Common myeloid progenitor, CD34-positive (primary cell): Measurements from ENCODE around the gene PRKACA.

Experiments
- CTCF ChIA-PET: fragments of 350-600 bp; sonication (Branson Sonifier 250); formaldehyde crosslinking; loops from one replicate; lab custom pipeline; 2021; ENCODE audit warnings: antibody characterized with exemption; lab: Charles Lee
- POLR2A ChIA-PET: fragments of 350-600 bp; sonication (Branson Sonifier 250); formaldehyde crosslinking; loops from one replicate; lab custom pipeline; 2021; ENCODE audit warnings: antibody characterized with exemption; lab: Charles Lee
- DNase-seq, 3 donors: peaks; one replicate each; pipeline versions ENCODE4 v3.0.0 to v3.0.0-alpha.2; 2013
- H3K27ac ChIP-seq, 2 experiments: 1 replicate in 1 of 2; 2 replicates in 1 of 2; pipeline ENCODE4 v1.7.0; 2013; ENCODE audit warnings: inconsistent platforms in 2 of 2, low read length in 2 of 2, mild to moderate bottlenecking in 2 of 2, low read depth in 1 of 2, moderate library complexity in 1 of 2; ENCODE audit not compliant: severe bottlenecking in 2 of 2, insufficient read depth in 1 of 2, poor library complexity in 1 of 2
- H3K27me3 ChIP-seq, 5 experiments: replicated peaks in 2 of 5; 1 replicate in 3 of 5; 2 replicates in 2 of 5; pipeline versions ENCODE4 v1.6.1 to v1.7.0; 2013; ENCODE audit warnings: low read length in 4 of 5, mild to moderate bottlenecking in 2 of 5, moderate library complexity in 2 of 5, inconsistent platforms in 1 of 5; ENCODE audit not compliant: insufficient read depth in 5 of 5, control insufficient read depth in 4 of 5
- H3K36me3 ChIP-seq, 4 experiments: 1 replicate in 2 of 4; 2 replicates in 2 of 4; pipeline versions ENCODE4 v1.6.1 to v1.7.0; 2013; ENCODE audit warnings: low read length in 3 of 4, control low read depth in 1 of 4, mild to moderate bottlenecking in 1 of 4; ENCODE audit not compliant: control insufficient read depth in 4 of 4, insufficient read depth in 4 of 4
- H3K4me1 ChIP-seq, 4 experiments: 1 replicate in 3 of 4; 2 replicates in 1 of 4; pipeline versions ENCODE4 v1.6.1 to v1.7.1; 2013; ENCODE audit warnings: low read length in 3 of 4, mild to moderate bottlenecking in 3 of 4, control low read depth in 1 of 4, inconsistent platforms in 1 of 4, moderate library complexity in 1 of 4; ENCODE audit not compliant: control insufficient read depth in 4 of 4, insufficient read depth in 4 of 4; ENCODE audit errors: control extremely low read depth in 1 of 4
- H3K4me3 ChIP-seq, 7 experiments: 1 replicate in 4 of 7; 2 replicates in 3 of 7; pipeline versions ENCODE4 v1.5.1 to v1.7.0; 2013; ENCODE audit warnings: mild to moderate bottlenecking in 7 of 7, low read length in 6 of 7, moderate library complexity in 6 of 7, inconsistent platforms in 2 of 7, low read depth in 2 of 7, control low read depth in 1 of 7; ENCODE audit not compliant: insufficient read depth in 4 of 7, control insufficient read depth in 1 of 7; ENCODE audit errors: extremely low read depth in 1 of 7
- H3K9me3 ChIP-seq, 5 experiments: 1 replicate in 4 of 5; 2 replicates in 1 of 5; pipeline versions ENCODE4 v1.6.1 to v1.7.1; 2013; ENCODE audit warnings: low read length in 4 of 5, mild to moderate bottlenecking in 2 of 5, inconsistent platforms in 1 of 5, low read depth in 1 of 5, moderate library complexity in 1 of 5; ENCODE audit not compliant: control insufficient read depth in 4 of 5, insufficient read depth in 2 of 5; ENCODE audit errors: control extremely low read depth in 1 of 5
- WGBS: methylation state at CpG from one replicate; pipeline ENCODE4 v1.1.5; 2013; ENCODE audit not compliant: insufficient coverage; 5-methylcytosine and 5-hydroxymethylcytosine counted together

Gene PRKACA

GRCh38 chr19:14116918-14117578 lies 514 bp downstream of the PRKACA start:
- Histone ChIP-seq H3K27me3 (no peaks in the 10 kb centered on the region), H3K27ac (peak overlapping the region in 1 of 2 experiments; percentile 61), H3K9me3 (no peaks in the 10 kb centered on the region), H3K4me1 (peaks cover 7 to 67% (median 31%) of the 10 kb centered on the region in 4 experiments), H3K4me3 (peak overlapping the region; percentile 60 to 86 (median 73)), H3K36me3 (peaks cover 0 to 20% (median 2%) of the 10 kb centered on the region in 4 experiments)
- CTCF ChIA-PET, result interaction anchor here (1.2 to 4.5 kb wide), 3 partner anchors 14 to 44 kb away, joined by 5 to 30 read pairs (median 22); partner anchors contain the start of genes ASF1B and MISP3
- peak in 2 of 3 donors; percentile 25 to 39 for DNase-seq
- POLR2A ChIA-PET, result interaction anchor here (1.0 kb wide), 2 partner anchors 25 to 401 kb away, joined by 3 to 4 read pairs; partner anchors contain the start of gene DNAJB1
- 0% methylated on average over 29 of the region's 33 CpGs for WGBS

GRCh38 chr19:14116525-14116917 lies 1.0 kb downstream of the PRKACA start:
- Histone ChIP-seq H3K4me3 (peak overlapping the region in 5 of 7 experiments; percentile 60 to 86 (median 76)), H3K27ac (peak overlapping the region in 1 of 2 experiments; percentile 61), H3K9me3 (no peaks in the 10 kb centered on the region), H3K4me1 (peaks cover 7 to 67% (median 31%) of the 10 kb centered on the region in 4 experiments), H3K27me3 (no peaks in the 10 kb centered on the region), H3K36me3 (peaks cover 0 to 18% (median 2%) of the 10 kb centered on the region in 4 experiments)
- no peak for DNase-seq
- CTCF ChIA-PET, result interaction anchor here (1.1 to 4.5 kb wide), 7 partner anchors 14 to 36 kb away, joined by 4 to 30 read pairs (median 15); partner anchors contain the start of gene ASF1B
- POLR2A ChIA-PET, result no interaction called here
- 64% methylated on average over 4 of the region's 6 CpGs for WGBS

GRCh38 chr19:14115756-14116155 lies 1.8 kb downstream of the PRKACA start:
- Histone ChIP-seq H3K4me3 (no peak overlapping the region), H3K36me3 (peaks cover 0 to 12% (median 0%) of the 10 kb centered on the region in 4 experiments), H3K27ac (no peak overlapping the region), H3K9me3 (no peaks in the 10 kb centered on the region), H3K27me3 (no peaks in the 10 kb centered on the region), H3K4me1 (peaks cover 7 to 67% (median 31%) of the 10 kb centered on the region in 4 experiments)
- 100% methylated on average over 5 of the region's 5 CpGs for WGBS
- CTCF ChIA-PET, result interaction anchor here (0.8 to 4.5 kb wide), 18 partner anchors 9 to 243 kb away, joined by 3 to 30 read pairs (median 4); partner anchors contain the start of genes ASF1B, IL27RA and MISP3
- POLR2A ChIA-PET, result interaction anchor here (0.6 kb wide), 1 partner anchor 284 kb away, joined by 3 read pairs; no protein-coding TSS in a partner anchor
- DNase-seq, result no peak

- Histone ChIP-seq H3K27ac (no peak overlapping the region), H3K36me3 (peaks cover 0 to 4% (median 0%) of the 10 kb centered on the region in 4 experiments), H3K4me3 (no peak overlapping the region), H3K4me1 (peaks cover 7 to 66% (median 31%) of the 10 kb centered on the region in 4 experiments), H3K27me3 (no peaks in the 10 kb centered on the region), H3K9me3 (no peaks in the 10 kb centered on the region)
- DNase-seq, result peak; percentile 71 to 75 (median 72)
- 0% methylated on average over 5 of the region's 9 CpGs for whole genome bisulfite sequencing
- CTCF ChIA-PET, result interaction anchor here (0.6 to 4.5 kb wide), 23 partner anchors 9 to 242 kb away, joined by 3 to 30 read pairs (median 5); partner anchors contain the start of genes ASF1B, IL27RA and MISP3
- POLR2A ChIA-PET, result interaction anchor here (0.6 kb wide), 1 partner anchor 285 kb away, joined by 3 read pairs; no protein-coding TSS in a partner anchor
These were observed 2.7 kb downstream of the PRKACA start for GRCh38 chr19:14114854-14115253.

- no peak overlapping the region for H3K4me3 ChIP-seq
- WGBS, result 97% methylated on average over 7 of the region's 7 CpGs
- H3K27me3 ChIP-seq, result no peaks in the 10 kb centered on the region
- DNase-seq, result no peak
- ChIA-PET POLR2A (no interaction called here), CTCF (interaction anchor here (0.6 to 4.5 kb wide), 23 partner anchors 10 to 235 kb away, joined by 3 to 30 read pairs (median 5); partner anchors contain the start of genes ASF1B, IL27RA and MISP3)
- H3K27ac ChIP-seq, result no peak overlapping the region
- peaks cover 0 to under 1% (median 0%) of the 10 kb centered on the region in 4 experiments for H3K36me3 ChIP-seq
- peaks cover 7 to 61% (median 28%) of the 10 kb centered on the region in 4 experiments for H3K4me1 ChIP-seq
- H3K9me3 ChIP-seq, result no peaks in the 10 kb centered on the region
These were observed 3.1 kb downstream of the PRKACA start for GRCh38 chr19:14114439-14114838.

- Histone ChIP-seq H3K9me3 (no peaks in the 10 kb centered on the region), H3K4me3 (no peak overlapping the region), H3K27ac (no peak overlapping the region), H3K36me3 (no peaks in the 10 kb centered on the region), H3K27me3 (no peaks in the 10 kb centered on the region), H3K4me1 (peaks cover 3 to 56% (median 22%) of the 10 kb centered on the region in 4 experiments)
- WGBS, result 90% methylated on average over 18 of the region's 18 CpGs
- DNase-seq, result peak; percentile 73 to 77 (median 74)
- POLR2A ChIA-PET, result no interaction called here
- CTCF ChIA-PET, result interaction anchor here (0.6 to 4.5 kb wide), 24 partner anchors 11 to 234 kb away, joined by 3 to 30 read pairs (median 5); partner anchors contain the start of genes ASF1B, IL27RA and MISP3
These were observed 3.7 kb downstream of the PRKACA start for GRCh38 chr19:14113762-14114414.
